ENCODE data around the gene AHI1. TPM values are rescaled to one million over a fixed set of nuclear protein-coding genes. Genes with fewer than 3 reads are reported as not detected.

AHI1 gene
- total RNA-seq, 1 donor from 2014 or later: 23.2 TPM

DNA sequence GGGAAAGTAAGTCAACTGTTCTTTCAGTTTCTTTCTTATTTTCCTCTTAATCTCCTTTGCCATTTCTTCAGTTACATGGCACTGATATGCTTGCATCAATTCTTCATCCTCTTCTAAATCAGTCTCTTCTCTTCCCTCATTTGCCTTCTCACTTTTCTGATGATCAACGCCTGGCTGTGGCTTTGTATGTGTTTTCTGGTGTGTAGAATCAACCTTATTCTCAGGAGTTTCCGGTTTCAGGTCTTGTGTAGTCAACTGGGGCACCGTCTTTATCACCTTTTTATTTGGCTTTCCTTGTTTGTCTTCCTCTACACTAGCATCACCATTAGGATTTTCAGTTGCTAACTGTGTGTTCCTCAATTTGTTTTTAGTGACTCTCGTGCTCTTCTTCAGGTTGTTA, 31.6 kb downstream of the AHI1 start:
- H3K4me3 Mint-ChIP-seq: no peak overlapping the region
- H3K27ac Mint-ChIP-seq: no peak overlapping the region
- H3K36me3 Mint-ChIP-seq: peaks cover 31% of the 10 kb centered on the region
- H3K27me3 Mint-ChIP-seq: no peaks in the 10 kb centered on the region
- no peak for TF ChIP-seq CTCF (conservative IDR thresholded peaks at IDR 0.05)
- no peaks in the 10 kb centered on the region for H3K4me1 Mint-ChIP-seq (ENCODE audit: unreplicated experiment)
- DNase-seq (ENCODE audit: extremely low spot score, unreplicated experiment): no peak
- no peaks in the 10 kb centered on the region for H3K9me3 Mint-ChIP-seq

GRCh38 chr6:135465307-135465706, 32.2 kb downstream of the AHI1 start:
- no peak overlapping the region for H3K27ac Mint-ChIP-seq
- no peak for DNase-seq (ENCODE audit: extremely low spot score, unreplicated experiment)
- TF ChIP-seq CTCF (conservative IDR thresholded peaks at IDR 0.05): no peak
- H3K4me1 Mint-ChIP-seq (ENCODE audit: unreplicated experiment): no peaks in the 10 kb centered on the region
- H3K4me3 Mint-ChIP-seq: no peak overlapping the region
- no peaks in the 10 kb centered on the region for H3K9me3 Mint-ChIP-seq
- peaks cover 28% of the 10 kb centered on the region for H3K36me3 Mint-ChIP-seq
- no peaks in the 10 kb centered on the region for H3K27me3 Mint-ChIP-seq

DNA sequence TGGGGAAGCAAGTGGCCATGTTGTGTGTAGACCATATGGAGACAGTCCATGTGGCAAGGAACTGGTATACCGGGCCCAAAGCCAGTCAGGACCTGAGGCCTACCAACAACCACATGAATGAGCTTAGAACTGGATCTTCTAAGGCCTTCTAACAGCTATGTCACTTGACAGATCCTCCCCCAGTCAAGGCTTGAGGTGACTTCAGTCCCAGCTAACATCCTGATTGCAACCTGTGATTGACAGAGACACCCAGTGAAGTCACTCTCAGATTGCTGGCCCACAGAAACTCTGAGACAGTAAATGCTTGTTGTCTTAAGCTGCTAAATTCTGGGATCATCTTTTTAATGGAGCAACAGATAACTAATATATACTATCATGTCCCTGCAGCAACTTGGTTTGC, 32.9 kb downstream of the AHI1 start:
- no peak overlapping the region for H3K4me3 Mint-ChIP-seq
- no peaks in the 10 kb centered on the region for H3K4me1 Mint-ChIP-seq (ENCODE audit: unreplicated experiment)
- H3K27me3 Mint-ChIP-seq: no peaks in the 10 kb centered on the region
- H3K36me3 Mint-ChIP-seq: peaks cover 24% of the 10 kb centered on the region
- no peak for DNase-seq (ENCODE audit: extremely low spot score, unreplicated experiment)
- H3K9me3 Mint-ChIP-seq: no peaks in the 10 kb centered on the region
- TF ChIP-seq CTCF (conservative IDR thresholded peaks at IDR 0.05): no peak
- no peak overlapping the region for H3K27ac Mint-ChIP-seq

DNA sequence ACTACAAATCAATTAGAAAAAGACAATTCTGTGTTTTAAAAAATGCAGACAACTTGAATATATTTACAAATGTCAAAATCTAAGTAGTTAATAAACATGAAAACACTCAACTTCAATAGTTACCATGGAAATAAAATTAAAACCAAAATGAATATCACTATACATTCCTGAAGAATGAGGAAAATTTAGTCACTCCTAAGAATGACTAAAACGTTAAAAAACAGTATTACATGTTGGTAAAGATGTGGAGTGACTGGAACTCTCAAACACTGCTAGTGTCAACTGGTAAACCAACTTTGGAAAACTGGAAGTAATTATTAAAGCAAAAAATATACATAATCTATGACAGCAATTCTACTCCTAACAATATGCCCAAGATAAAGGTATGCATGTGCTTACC, 36.3 kb downstream of the AHI1 start:
- DNase-seq (ENCODE audit: extremely low spot score, unreplicated experiment): no peak
- no peak overlapping the region for H3K4me3 Mint-ChIP-seq
- H3K27me3 Mint-ChIP-seq: no peaks in the 10 kb centered on the region
- no peaks in the 10 kb centered on the region for H3K9me3 Mint-ChIP-seq
- no peaks in the 10 kb centered on the region for H3K4me1 Mint-ChIP-seq (ENCODE audit: unreplicated experiment)
- TF ChIP-seq CTCF (conservative IDR thresholded peaks at IDR 0.05): no peak
- H3K27ac Mint-ChIP-seq: no peak overlapping the region
- H3K36me3 Mint-ChIP-seq: peaks cover 17% of the 10 kb centered on the region

DNA sequence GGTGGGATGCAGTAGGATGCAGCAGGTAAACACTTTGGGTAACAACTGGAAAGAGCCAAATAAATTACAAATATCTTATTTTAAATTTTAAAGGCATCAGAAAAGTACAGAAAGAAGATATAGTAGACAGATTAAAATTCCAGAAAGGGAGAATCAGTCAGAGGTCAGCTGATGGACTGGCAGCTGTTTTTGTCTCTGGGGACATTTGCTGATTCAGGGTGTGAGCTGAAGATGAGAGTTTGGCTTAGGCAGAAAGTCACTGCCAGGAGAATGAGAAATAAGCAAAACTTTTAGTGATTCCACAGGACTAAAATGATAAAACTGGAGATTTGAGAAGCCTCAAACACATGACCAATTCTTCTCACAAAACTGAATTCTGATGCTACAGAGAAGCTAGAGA, 39.5 kb downstream of the AHI1 start:
- H3K36me3 Mint-ChIP-seq: peaks cover 11% of the 10 kb centered on the region
- no peaks in the 10 kb centered on the region for H3K27me3 Mint-ChIP-seq
- H3K4me1 Mint-ChIP-seq (ENCODE audit: unreplicated experiment): no peaks in the 10 kb centered on the region
- DNase-seq (ENCODE audit: extremely low spot score, unreplicated experiment): no peak
- H3K4me3 Mint-ChIP-seq: no peak overlapping the region
- no peak for TF ChIP-seq CTCF (conservative IDR thresholded peaks at IDR 0.05)
- H3K9me3 Mint-ChIP-seq: no peaks in the 10 kb centered on the region
- no peak overlapping the region for H3K27ac Mint-ChIP-seq

DNA sequence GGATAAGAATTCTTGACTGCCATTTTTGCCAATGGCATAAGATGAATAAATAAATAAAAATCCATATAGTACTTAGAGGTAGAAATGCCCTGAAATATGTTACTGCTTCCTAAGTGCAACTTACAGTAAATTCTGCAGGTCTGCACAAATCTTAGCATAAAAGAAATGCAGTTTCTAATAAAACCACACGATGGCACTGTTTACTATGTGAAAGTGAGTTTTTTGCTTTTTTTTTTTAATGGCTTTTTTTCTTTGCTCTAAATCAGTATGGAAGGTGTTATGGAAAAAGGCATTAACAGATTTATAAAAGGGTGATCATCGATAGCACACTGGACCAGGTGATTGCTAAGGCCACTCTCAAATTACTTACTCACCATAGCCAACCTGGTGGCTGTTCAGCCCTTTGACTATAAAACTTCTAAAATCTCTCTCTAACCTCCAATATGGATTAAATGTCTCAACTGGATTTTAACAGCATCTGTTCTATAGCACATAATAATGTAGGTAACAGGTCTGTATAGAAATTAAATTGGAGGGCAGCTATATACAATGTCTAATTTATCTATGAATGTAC, 45.8 kb downstream of the AHI1 start:
- Mint-ChIP-seq H3K27ac (no peak overlapping the region), H3K36me3 (no peaks in the 10 kb centered on the region), H3K4me1 (ENCODE audit: unreplicated experiment) (no peaks in the 10 kb centered on the region), H3K4me3 (no peak overlapping the region), H3K27me3 (no peaks in the 10 kb centered on the region), H3K9me3 (no peaks in the 10 kb centered on the region)
- no peak for DNase-seq (ENCODE audit: extremely low spot score, unreplicated experiment)
- TF ChIP-seq CTCF (conservative IDR thresholded peaks at IDR 0.05): peak; percentile 85
